WTC11 (cell line): ENCODE measurements around the gene C16orf95. TPM values are rescaled to one million over a fixed set of nuclear protein-coding genes. Genes with fewer than 3 reads are reported as not detected.

Source experiments
- ATAC-seq: fragments of 200-7000 bp; cut with Tn5 transposase; 2 replicates; pipeline ENCODE4 v1.10.0; 2021; ENCODE audit warnings: mild to moderate bottlenecking, moderate library complexity
- CTCF ChIA-PET: fragments of 300-600 bp; sonication (Branson Sonifier 250); formaldehyde crosslinking; loops from one replicate; lab custom pipeline; 2021; ENCODE audit warnings: antibody characterized with exemption; lab: Charles Lee
- POLR2A ChIA-PET: fragments of 350-600 bp; sonication (Branson Sonifier 250); formaldehyde crosslinking; loops from one replicate; lab custom pipeline; 2021; ENCODE audit warnings: antibody characterized with exemption; lab: Charles Lee
- DNase-seq: peaks from one replicate; pipeline ENCODE4 v3.0.0; 2021; ENCODE audit warnings: low spot score
- H3K27ac Mint-ChIP-seq: 2 replicates; pipeline ENCODE4 v1.8.0; 2021; ENCODE audit warnings: mixed read lengths
- H3K27me3 Mint-ChIP-seq: 2 replicates; pipeline ENCODE4 v1.8.0; 2021; ENCODE audit warnings: low read depth, mild to moderate bottlenecking, moderate library complexity, mixed read lengths
- H3K36me3 Mint-ChIP-seq: 2 replicates; pipeline ENCODE4 v1.8.0; 2021; ENCODE audit warnings: mixed read lengths
- H3K4me1 Mint-ChIP-seq: 2 replicates; pipeline ENCODE4 v1.8.0; 2022; ENCODE audit warnings: mixed read lengths
- H3K4me3 Mint-ChIP-seq: 2 replicates; pipeline ENCODE4 v1.8.0; 2021; ENCODE audit warnings: mild to moderate bottlenecking, moderate library complexity, mixed read lengths
- H3K9me3 Mint-ChIP-seq: 2 replicates; pipeline ENCODE4 v1.8.0; 2021; ENCODE audit warnings: mixed read lengths
- CREB1 ChIP-seq: sonication (generic); formaldehyde crosslinking; IDR thresholded peaks from 2 replicates; pipeline ENCODE4 v1.8.0; 2023; ENCODE audit warnings: mild to moderate bottlenecking, missing genetic modification reagents
- CREM ChIP-seq: sonication (generic); formaldehyde crosslinking; IDR thresholded peaks from 2 replicates; pipeline ENCODE4 v1.8.1; 2022; ENCODE audit warnings: mild to moderate bottlenecking, missing genetic modification reagents, moderate library complexity
- FOXP1 ChIP-seq: sonication (generic); formaldehyde crosslinking; IDR thresholded peaks from 2 replicates; pipeline ENCODE4 v1.8.0; 2022; ENCODE audit warnings: missing genetic modification reagents, mild to moderate bottlenecking, moderate library complexity, borderline replicate concordance
- GABPB1 ChIP-seq: sonication (generic); formaldehyde crosslinking; IDR thresholded peaks from 2 replicates; pipeline ENCODE4 v1.8.1; 2023; ENCODE audit warnings: mild to moderate bottlenecking, missing genetic modification reagents
- GRHL2 ChIP-seq: fragments of 250-450 bp; sonication (Bioruptor Pico); IDR thresholded peaks from 2 replicates; pipeline ENCODE4 v1.8.0; 2022; ENCODE audit warnings: mild to moderate bottlenecking, moderate library complexity; ENCODE audit not compliant: insufficient replicate concordance, severe bottlenecking
- IRF2 ChIP-seq: sonication (generic); formaldehyde crosslinking; IDR thresholded peaks from 2 replicates; pipeline ENCODE4 v1.8.0; 2022; ENCODE audit warnings: low read depth, missing genetic modification reagents, borderline replicate concordance
- JAZF1 ChIP-seq: fragments of 250-450 bp; sonication (Bioruptor Pico); IDR thresholded peaks from 2 replicates; pipeline ENCODE4 v1.9.0; 2021; ENCODE audit warnings: moderate library complexity, mild to moderate bottlenecking, inconsistent platforms
- NFE2L1 ChIP-seq: sonication (generic); formaldehyde crosslinking; IDR thresholded peaks from 2 replicates; pipeline ENCODE4 v1.8.1; 2023; ENCODE audit warnings: missing genetic modification reagents
- NFYB ChIP-seq: sonication (generic); formaldehyde crosslinking; conservative IDR thresholded peaks from 2 replicates; pipeline ENCODE4 v1.8.0; 2022; ENCODE audit warnings: low read depth, missing genetic modification reagents
- NR3C1 ChIP-seq: sonication (generic); formaldehyde crosslinking; conservative IDR thresholded peaks from 2 replicates; pipeline ENCODE4 v1.8.1; 2023; ENCODE audit warnings: low read depth, mild to moderate bottlenecking, missing genetic modification reagents
- OVOL2 ChIP-seq: fragments of 250-450 bp; sonication (Bioruptor Pico); IDR thresholded peaks from 2 replicates; pipeline ENCODE4 v1.9.0; 2021; ENCODE audit warnings: mild to moderate bottlenecking, borderline replicate concordance
- RORB ChIP-seq: fragments of 250-450 bp; sonication (Bioruptor Pico); IDR thresholded peaks from 2 replicates; pipeline ENCODE4 v1.9.0; 2021; ENCODE audit warnings: mild to moderate bottlenecking
- SMAD3 ChIP-seq: sonication (generic); formaldehyde crosslinking; IDR thresholded peaks from 2 replicates; pipeline ENCODE4 v1.8.0; 2022; ENCODE audit warnings: missing genetic modification reagents, mild to moderate bottlenecking, borderline replicate concordance
- SOX15 ChIP-seq: fragments of 250-450 bp; sonication (Bioruptor Pico); IDR thresholded peaks from 2 replicates; pipeline ENCODE4 v1.9.0; 2021; ENCODE audit warnings: mild to moderate bottlenecking
- TP53 ChIP-seq: sonication (generic); formaldehyde crosslinking; IDR thresholded peaks from 2 replicates; pipeline ENCODE4 v1.8.1; 2023; ENCODE audit warnings: mild to moderate bottlenecking, missing genetic modification reagents
- ZBTB21 ChIP-seq: sonication (generic); formaldehyde crosslinking; IDR thresholded peaks from 2 replicates; pipeline ENCODE4 v1.8.1; 2023; ENCODE audit warnings: mild to moderate bottlenecking, missing genetic modification reagents, borderline replicate concordance
- ZNF121 ChIP-seq: sonication (generic); formaldehyde crosslinking; IDR thresholded peaks from 2 replicates; pipeline ENCODE4 v1.8.0; 2023; ENCODE audit warnings: missing genetic modification reagents
- ZNF138 ChIP-seq: sonication (generic); formaldehyde crosslinking; conservative IDR thresholded peaks from 2 replicates; pipeline ENCODE4 v1.8.1; 2022; ENCODE audit warnings: mild to moderate bottlenecking, moderate library complexity, missing genetic modification reagents
- ZNF396 ChIP-seq: fragments of 250-450 bp; sonication (Bioruptor Pico); IDR thresholded peaks from 2 replicates; pipeline ENCODE4 v1.8.0; 2021; ENCODE audit warnings: mild to moderate bottlenecking, moderate library complexity, borderline replicate concordance
- ZNF671 ChIP-seq: fragments of 250-450 bp; sonication (Bioruptor Pico); IDR thresholded peaks from 2 replicates; pipeline ENCODE4 v1.8.0; 2021; ENCODE audit warnings: mild to moderate bottlenecking
- total RNA-seq: library from RNA; stranded (reverse); gene quantifications from 3 replicates; pipeline ENCODE4 v1.2.3, GENCODE V29; 2021
- TF ChIP-seq, protein P1 (sequence below): sonication (generic); formaldehyde crosslinking; IDR thresholded peaks from 2 replicates; pipeline ENCODE4 v1.8.1; 2022; ENCODE audit warnings: mild to moderate bottlenecking, moderate library complexity, missing genetic modification reagents
- TF ChIP-seq, protein P2 (sequence below): fragments of 250-450 bp; sonication (Bioruptor Pico); IDR thresholded peaks from 2 replicates; pipeline ENCODE4 v1.9.0; 2021; ENCODE audit warnings: mild to moderate bottlenecking
- TF ChIP-seq, protein P3 (sequence below): sonication (generic); formaldehyde crosslinking; IDR thresholded peaks from 2 replicates; pipeline ENCODE4 v1.8.1; 2023; ENCODE audit warnings: mild to moderate bottlenecking, missing genetic modification reagents
- TF ChIP-seq, protein P4 (sequence below): sonication (generic); formaldehyde crosslinking; IDR thresholded peaks from 2 replicates; pipeline ENCODE4 v1.8.0; 2023; ENCODE audit warnings: mild to moderate bottlenecking, missing genetic modification reagents
- TF ChIP-seq, protein P5 (sequence below): sonication (generic); formaldehyde crosslinking; IDR thresholded peaks from 2 replicates; pipeline ENCODE4 v1.8.0; 2022; ENCODE audit warnings: mild to moderate bottlenecking, missing genetic modification reagents
- TF ChIP-seq, protein P6 (sequence below): fragments of 250-450 bp; sonication (Bioruptor Pico); IDR thresholded peaks from 2 replicates; pipeline ENCODE4 v1.9.0; 2021; ENCODE audit warnings: moderate library complexity, mild to moderate bottlenecking, inconsistent platforms, borderline replicate concordance

The C16orf95 gene
- total RNA-seq, 1 experiment from 2014 or later = 5.7 TPM

DNA sequence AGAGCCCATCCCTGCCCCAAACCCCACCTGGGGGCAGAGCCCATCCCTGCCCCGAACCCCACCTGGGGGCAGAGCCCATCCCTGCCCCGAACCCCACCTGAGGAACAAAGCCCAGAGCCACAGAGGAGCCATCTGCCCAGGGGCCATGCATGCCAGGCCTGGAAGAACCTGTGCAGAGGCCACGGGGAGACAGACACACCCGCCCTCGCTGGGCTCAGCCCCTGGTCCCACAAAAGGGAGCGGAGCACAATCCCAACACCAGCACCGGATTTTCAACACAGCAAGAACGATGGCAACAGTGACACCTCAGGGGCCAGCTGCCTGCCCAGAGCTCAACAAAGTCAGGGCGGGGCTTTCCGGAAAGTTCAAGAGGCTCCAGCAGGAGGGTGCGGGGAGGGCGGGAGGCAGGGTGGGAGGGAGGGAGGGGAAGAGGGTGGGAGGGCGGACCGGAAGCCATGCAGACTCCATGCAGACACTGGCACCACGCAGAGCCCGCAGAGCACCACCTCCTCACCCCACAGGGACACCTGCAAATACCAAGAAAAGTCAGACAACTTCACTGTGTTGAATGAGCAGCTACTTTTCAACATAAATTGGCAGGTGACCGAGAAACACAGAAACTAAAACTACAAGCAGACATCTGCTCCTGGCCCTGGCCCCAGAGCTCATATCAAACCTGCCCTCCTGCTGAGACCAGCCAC, 27.9 kb upstream of the C16orf95 start:
- H3K4me3 Mint-ChIP-seq = no peak overlapping the region
- peak overlapping the region; percentile 53 for H3K27ac Mint-ChIP-seq
- ChIA-PET POLR2A (interaction anchor here (0.8 kb wide), 1 partner anchor 38 kb away, joined by 3 read pairs; no protein-coding TSS in a partner anchor), CTCF (interaction anchor here (0.6 to 1.1 kb wide), 4 partner anchors 27 to 72 kb away, joined by 3 to 4 read pairs (median 3); partner anchors contain the start of genes C16orf95 and FBXO31)
- no peak for DNase-seq
- TF ChIP-seq FOXP1 (no peak), CREB1 (no peak), JAZF1 (no peak), IRF2 (CRISPR knock-in tag) (no peak), NFE2L1 (CRISPR knock-in tag) (no peak), SOX15 (CRISPR knock-in tag) (no peak), GABPB1 (CRISPR knock-in tag) (no peak), OVOL2 (CRISPR knock-in tag) (no peak), NFYB (CRISPR knock-in tag) (no peak)
- TF ChIP-seq, protein P1, sequence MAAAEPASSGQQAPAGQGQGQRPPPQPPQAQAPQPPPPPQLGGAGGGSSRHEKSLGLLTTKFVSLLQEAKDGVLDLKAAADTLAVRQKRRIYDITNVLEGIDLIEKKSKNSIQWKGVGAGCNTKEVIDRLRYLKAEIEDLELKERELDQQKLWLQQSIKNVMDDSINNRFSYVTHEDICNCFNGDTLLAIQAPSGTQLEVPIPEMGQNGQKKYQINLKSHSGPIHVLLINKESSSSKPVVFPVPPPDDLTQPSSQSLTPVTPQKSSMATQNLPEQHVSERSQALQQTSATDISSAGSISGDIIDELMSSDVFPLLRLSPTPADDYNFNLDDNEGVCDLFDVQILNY = no peak
- TF ChIP-seq, protein P2, sequence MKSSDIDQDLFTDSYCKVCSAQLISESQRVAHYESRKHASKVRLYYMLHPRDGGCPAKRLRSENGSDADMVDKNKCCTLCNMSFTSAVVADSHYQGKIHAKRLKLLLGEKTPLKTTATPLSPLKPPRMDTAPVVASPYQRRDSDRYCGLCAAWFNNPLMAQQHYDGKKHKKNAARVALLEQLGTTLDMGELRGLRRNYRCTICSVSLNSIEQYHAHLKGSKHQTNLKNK = no peak
- ATAC-seq = peak; percentile 27; the same call in 1 of the 2 replicates
- H3K4me1 Mint-ChIP-seq = peaks cover 15% of the 10 kb centered on the region
- no peaks in the 10 kb centered on the region for H3K27me3 Mint-ChIP-seq
- peaks cover 12% of the 10 kb centered on the region for H3K36me3 Mint-ChIP-seq
- H3K9me3 Mint-ChIP-seq = no peaks in the 10 kb centered on the region

DNA sequence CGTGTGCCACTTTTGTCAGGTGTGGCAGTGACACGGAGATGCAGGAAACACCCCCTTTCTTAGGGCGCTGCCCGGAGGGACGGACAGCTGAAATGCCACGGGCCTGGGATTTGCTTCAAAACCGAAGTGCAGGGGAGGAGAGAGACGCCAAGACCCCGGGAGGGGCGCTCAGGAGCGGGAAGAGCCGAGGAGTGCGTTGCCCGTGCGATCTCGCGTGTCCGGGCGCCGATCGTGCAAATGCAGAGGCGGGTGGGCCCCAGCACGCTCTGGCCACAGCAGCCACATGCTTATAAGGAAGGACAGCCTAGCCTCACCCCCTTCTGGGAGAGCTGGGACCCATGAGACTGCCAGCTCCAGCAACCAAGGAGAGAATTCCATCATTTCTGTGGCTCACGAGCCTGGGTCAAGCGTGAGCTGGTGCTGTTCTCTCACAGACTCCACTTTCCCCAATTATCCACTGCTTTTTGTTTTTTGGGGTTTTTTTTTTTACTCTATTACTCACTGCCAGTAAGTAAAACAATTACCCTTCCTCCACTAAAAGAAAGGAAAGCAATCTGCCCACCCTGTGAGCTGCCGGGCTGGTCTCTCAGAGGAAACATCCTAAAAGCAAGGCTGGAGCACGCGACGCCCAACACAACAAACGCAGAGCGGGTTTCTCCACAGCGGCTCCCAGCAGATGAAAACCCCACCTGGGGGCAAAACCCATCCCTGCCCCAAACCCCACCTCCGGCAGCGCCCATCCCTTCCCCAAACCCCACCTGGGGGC, 27.2 kb upstream of the C16orf95 start:
- Mint-ChIP-seq H3K9me3 (no peaks in the 10 kb centered on the region), H3K36me3 (peaks cover 14% of the 10 kb centered on the region), H3K27ac (peak overlapping the region; percentile 89), H3K27me3 (no peaks in the 10 kb centered on the region), H3K4me3 (no peak overlapping the region), H3K4me1 (peaks cover 15% of the 10 kb centered on the region)
- no peak for DNase-seq
- no peak for ATAC-seq
- CTCF ChIA-PET = interaction anchor here (0.9 kb wide), 1 partner anchor 27 kb away, joined by 4 read pairs; the partner anchor contains the start of gene C16orf95
- POLR2A ChIA-PET = interaction anchor here (0.8 kb wide), 1 partner anchor 39 kb away, joined by 3 read pairs; no protein-coding TSS in a partner anchor
- TF ChIP-seq, protein P3, sequence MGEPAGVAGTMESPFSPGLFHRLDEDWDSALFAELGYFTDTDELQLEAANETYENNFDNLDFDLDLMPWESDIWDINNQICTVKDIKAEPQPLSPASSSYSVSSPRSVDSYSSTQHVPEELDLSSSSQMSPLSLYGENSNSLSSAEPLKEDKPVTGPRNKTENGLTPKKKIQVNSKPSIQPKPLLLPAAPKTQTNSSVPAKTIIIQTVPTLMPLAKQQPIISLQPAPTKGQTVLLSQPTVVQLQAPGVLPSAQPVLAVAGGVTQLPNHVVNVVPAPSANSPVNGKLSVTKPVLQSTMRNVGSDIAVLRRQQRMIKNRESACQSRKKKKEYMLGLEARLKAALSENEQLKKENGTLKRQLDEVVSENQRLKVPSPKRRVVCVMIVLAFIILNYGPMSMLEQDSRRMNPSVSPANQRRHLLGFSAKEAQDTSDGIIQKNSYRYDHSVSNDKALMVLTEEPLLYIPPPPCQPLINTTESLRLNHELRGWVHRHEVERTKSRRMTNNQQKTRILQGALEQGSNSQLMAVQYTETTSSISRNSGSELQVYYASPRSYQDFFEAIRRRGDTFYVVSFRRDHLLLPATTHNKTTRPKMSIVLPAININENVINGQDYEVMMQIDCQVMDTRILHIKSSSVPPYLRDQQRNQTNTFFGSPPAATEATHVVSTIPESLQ (CRISPR knock-in tag) = no peak
- TF ChIP-seq OVOL2 (CRISPR knock-in tag) = no peak
- no peak for TF ChIP-seq ZNF671 (CRISPR knock-in tag)
- TF ChIP-seq, protein P4, sequence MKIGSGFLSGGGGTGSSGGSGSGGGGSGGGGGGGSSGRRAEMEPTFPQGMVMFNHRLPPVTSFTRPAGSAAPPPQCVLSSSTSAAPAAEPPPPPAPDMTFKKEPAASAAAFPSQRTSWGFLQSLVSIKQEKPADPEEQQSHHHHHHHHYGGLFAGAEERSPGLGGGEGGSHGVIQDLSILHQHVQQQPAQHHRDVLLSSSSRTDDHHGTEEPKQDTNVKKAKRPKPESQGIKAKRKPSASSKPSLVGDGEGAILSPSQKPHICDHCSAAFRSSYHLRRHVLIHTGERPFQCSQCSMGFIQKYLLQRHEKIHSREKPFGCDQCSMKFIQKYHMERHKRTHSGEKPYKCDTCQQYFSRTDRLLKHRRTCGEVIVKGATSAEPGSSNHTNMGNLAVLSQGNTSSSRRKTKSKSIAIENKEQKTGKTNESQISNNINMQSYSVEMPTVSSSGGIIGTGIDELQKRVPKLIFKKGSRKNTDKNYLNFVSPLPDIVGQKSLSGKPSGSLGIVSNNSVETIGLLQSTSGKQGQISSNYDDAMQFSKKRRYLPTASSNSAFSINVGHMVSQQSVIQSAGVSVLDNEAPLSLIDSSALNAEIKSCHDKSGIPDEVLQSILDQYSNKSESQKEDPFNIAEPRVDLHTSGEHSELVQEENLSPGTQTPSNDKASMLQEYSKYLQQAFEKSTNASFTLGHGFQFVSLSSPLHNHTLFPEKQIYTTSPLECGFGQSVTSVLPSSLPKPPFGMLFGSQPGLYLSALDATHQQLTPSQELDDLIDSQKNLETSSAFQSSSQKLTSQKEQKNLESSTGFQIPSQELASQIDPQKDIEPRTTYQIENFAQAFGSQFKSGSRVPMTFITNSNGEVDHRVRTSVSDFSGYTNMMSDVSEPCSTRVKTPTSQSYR (CRISPR knock-in tag) = no peak
- TF ChIP-seq, protein P5, sequence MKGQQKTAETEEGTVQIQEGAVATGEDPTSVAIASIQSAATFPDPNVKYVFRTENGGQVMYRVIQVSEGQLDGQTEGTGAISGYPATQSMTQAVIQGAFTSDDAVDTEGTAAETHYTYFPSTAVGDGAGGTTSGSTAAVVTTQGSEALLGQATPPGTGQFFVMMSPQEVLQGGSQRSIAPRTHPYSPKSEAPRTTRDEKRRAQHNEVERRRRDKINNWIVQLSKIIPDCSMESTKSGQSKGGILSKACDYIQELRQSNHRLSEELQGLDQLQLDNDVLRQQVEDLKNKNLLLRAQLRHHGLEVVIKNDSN (CRISPR knock-in tag) = no peak
- no peak for TF ChIP-seq ZBTB21 (CRISPR knock-in tag)
- no peak for TF ChIP-seq SMAD3 (CRISPR knock-in tag)
- no peak for TF ChIP-seq ZNF121
- no peak for TF ChIP-seq ZNF138 (CRISPR knock-in tag)
- no peak for TF ChIP-seq ZNF396
- no peak for TF ChIP-seq NR3C1
- TF ChIP-seq, protein P6, sequence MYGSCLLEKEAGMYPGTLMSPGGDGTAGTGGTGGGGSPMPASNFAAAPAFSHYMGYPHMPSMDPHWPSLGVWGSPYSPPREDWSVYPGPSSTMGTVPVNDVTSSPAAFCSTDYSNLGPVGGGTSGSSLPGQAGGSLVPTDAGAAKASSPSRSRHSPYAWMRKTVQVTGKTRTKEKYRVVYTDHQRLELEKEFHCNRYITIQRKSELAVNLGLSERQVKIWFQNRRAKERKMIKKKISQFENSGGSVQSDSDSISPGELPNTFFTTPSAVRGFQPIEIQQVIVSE (CRISPR knock-in tag) = no peak
- no peak for TF ChIP-seq GRHL2 (CRISPR knock-in tag)
- TF ChIP-seq RORB (CRISPR knock-in tag) = no peak
- TF ChIP-seq TP53 = no peak
- no peak for TF ChIP-seq CREM
